ENCODE data around the gene PADI2. TPM values are rescaled to one million over a fixed set of nuclear protein-coding genes. Genes with fewer than 3 reads are reported as not detected.

PADI2 gene
- total and polyA plus RNA-seq, 9 of the 15 experiments (the other 6 are each of a cell fraction or from before 2014, with no cell fraction given), result 0.01 to 0.11 (median 0.01) TPM; not detected in 5

GRCh38 chr1:17104782-17105181 lies 14.5 kb downstream of the PADI2 start:
- WGBS (ENCODE audit: insufficient coverage, low coverage, missing lambda C conversion rate), result 1% methylated on average over 17 of the region's 17 CpGs
- Histone ChIP-seq H3K79me2 (ENCODE audit: control insufficient read depth, insufficient read depth, low read length) (no peaks in the 10 kb centered on the region), H3K27me3 (ENCODE audit: control insufficient read depth in 2 of 2, insufficient read depth in 2 of 2, low read length in 2 of 2) (peaks cover 41 to 73% of the 10 kb centered on the region in 2 experiments), H3K27ac (ENCODE audit: extremely low read depth, low read depth, low read length) (no peak overlapping the region), H2AFZ (ENCODE audit: low read depth, low read length) (no peak overlapping the region), H3K36me3 (ENCODE audit: control insufficient read depth, insufficient read depth, low read length) (no peaks in the 10 kb centered on the region), H4K20me1 (replicated peaks; ENCODE audit: control insufficient read depth, insufficient read depth, low read length) (no peaks in the 10 kb centered on the region), H3K9me3 (replicated peaks; ENCODE audit: control insufficient read depth, insufficient read depth, low read depth, low read length) (no peaks in the 10 kb centered on the region), H3K4me3 (no peak overlapping the region), H3K4me2 (ENCODE audit: insufficient read depth, low read length) (no peak overlapping the region), H3K9ac (ENCODE audit: insufficient read depth in 1 of 2, low read depth in 2 of 2, low read length in 2 of 2) (no peak overlapping the region), H3K4me1 (replicated peaks in 1 of 2; ENCODE audit: control insufficient read depth in 2 of 2, insufficient read depth in 2 of 2, low read length in 2 of 2) (no peaks in the 10 kb centered on the region; a peak in 1 of 5 replicates), H3K9me1 (ENCODE audit: control insufficient read depth, insufficient read depth, low read length) (no peaks in the 10 kb centered on the region)
- ATAC-seq, result no peak
- POLR2A ChIA-PET, result no interaction called here
- FAIRE-seq, result no peak
- no peak for TF ChIP-seq PTTG1 (tag; IDR thresholded peaks at IDR 0.05; ENCODE audit: low read depth)
- no peak for TF ChIP-seq BRF2 (IDR thresholded peaks at IDR 0.05; ENCODE audit: borderline replicate concordance, insufficient read depth, insufficient read length)
- no peak for TF ChIP-seq NEUROD1 (IDR thresholded peaks at IDR 0.05; ENCODE audit: borderline replicate concordance, low read depth, low read length, partially characterized antibody)
- no peak for TF ChIP-seq SRSF7 (optimal IDR thresholded peaks at IDR 0.05; ENCODE audit: low read depth, low read length)
- TF ChIP-seq MED1 (CRISPR knock-in tag; IDR thresholded peaks at IDR 0.05; ENCODE audit: borderline replicate concordance), result no peak
- no peak for TF ChIP-seq EWSR1 (IDR thresholded peaks at IDR 0.05; ENCODE audit: borderline replicate concordance, low read depth, partially characterized antibody)
- TF ChIP-seq TFE3 (CRISPR knock-in tag; IDR thresholded peaks at IDR 0.05), result no peak
- no peak for TF ChIP-seq CREB3 (tag; conservative IDR thresholded peaks at IDR 0.05; ENCODE audit: low read depth)
- no peak for TF ChIP-seq PCBP2 (IDR thresholded peaks at IDR 0.05; ENCODE audit: low read depth, low read length, poor library complexity, severe bottlenecking)
- TF ChIP-seq NR2C1 (IDR thresholded peaks at IDR 0.05), result no peak
- TF ChIP-seq NR2C1 (tag; IDR thresholded peaks at IDR 0.05), result no peak
- no peak for DNase-seq (ENCODE audit: extremely low read depth in 1 of 4, low spot score in 3 of 4)
- CTCF ChIA-PET (ENCODE audit: low intra/inter-chr PET ratio), result interaction anchor here (0.6 kb wide), 1 partner anchor 484 kb away, joined by 4 read pairs; no protein-coding TSS in a partner anchor
- intact Hi-C loops (cut with micrococcal nuclease), result no loop called here
- no TSS peak for BruUV-seq (replicated peaks)
- in situ Hi-C loops (cut with MboI), result no loop called here
